ENCODE data around the gene ELOA.

- TF ChIP-seq CTCF (conservative IDR thresholded peaks at IDR 0.05) (no peak), ZFX (IDR thresholded peaks at IDR 0.05) (no peak)
Observed at GRCh38 chr1:23788695-23789094, 45.4 kb downstream of the ELOA start.

Measured in C4-2B (cell line).